SK-N-MC (cell line): ENCODE measurements around the gene VOPP1.

Source experiments
- EZH2 ChIP-seq: fragments of 200-600 bp; sonication (generic); IDR thresholded peaks from one replicate; pipeline ENCODE4 v1.6.1; 2017; ENCODE audit warnings: antibody characterized with exemption
- FOXP2 ChIP-seq: optimal IDR thresholded peaks from 2 replicates; pipeline ENCODE3; 2011; ENCODE audit warnings: mild to moderate bottlenecking, moderate library complexity; ENCODE audit not compliant: insufficient read depth; ENCODE audit errors: extremely low read length, control extremely low read depth
- POLR2AphosphoS5 ChIP-seq: IDR thresholded peaks from 2 replicates; pipeline ENCODE4 v1.6.1; 2012; ENCODE audit warnings: mild to moderate bottlenecking, low read depth, low read length, borderline replicate concordance

DNA sequence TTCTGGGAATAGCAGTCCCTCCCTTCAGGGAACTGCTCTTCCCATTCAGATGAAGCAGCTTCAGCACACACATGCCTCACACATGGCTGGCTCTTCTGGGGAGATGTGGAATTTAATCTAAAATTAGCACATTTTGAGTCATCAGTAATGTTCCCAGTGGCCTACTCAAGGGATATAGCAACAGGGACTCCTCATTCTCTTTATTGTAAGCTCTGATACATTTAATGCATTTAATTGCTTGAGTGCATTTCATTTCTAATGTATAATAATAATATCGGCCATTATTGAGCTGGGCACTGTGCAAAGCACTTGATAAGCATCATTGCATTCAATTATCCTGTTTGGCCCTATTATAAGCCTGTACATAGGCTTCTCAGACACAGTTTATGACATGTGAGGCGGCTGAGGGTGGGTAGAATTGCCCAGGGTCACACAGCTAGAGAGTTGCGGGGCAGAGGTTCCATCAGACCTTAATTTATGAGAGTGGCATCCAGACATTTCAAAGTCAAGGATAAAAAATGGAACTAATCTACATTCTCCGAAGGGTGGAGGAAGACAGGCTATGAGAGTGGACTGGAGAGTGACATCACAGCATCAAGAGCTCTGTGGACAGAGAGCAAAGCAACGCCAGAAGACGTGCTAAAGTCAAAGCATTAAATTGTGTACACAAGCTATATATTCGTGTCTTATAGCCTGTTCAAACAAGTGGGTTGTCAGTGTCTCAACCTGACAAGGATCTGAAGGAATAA lies 130.4 kb downstream of the VOPP1 start:
- TF ChIP-seq EZH2 = no peak
- no peak for TF ChIP-seq POLR2AphosphoS5
- no peak for TF ChIP-seq FOXP2
